ENCODE measurements around the gene BCL7A.
A peak's percentile ranks its signal among the peaks of the same experiment; 100 is the strongest.
"Not testable (repeated sequence)": the region's sequence is repeated elsewhere in the genome, so short reads cannot be mapped to it uniquely, and the experiment has no call there.

BCL7A gene

DNA sequence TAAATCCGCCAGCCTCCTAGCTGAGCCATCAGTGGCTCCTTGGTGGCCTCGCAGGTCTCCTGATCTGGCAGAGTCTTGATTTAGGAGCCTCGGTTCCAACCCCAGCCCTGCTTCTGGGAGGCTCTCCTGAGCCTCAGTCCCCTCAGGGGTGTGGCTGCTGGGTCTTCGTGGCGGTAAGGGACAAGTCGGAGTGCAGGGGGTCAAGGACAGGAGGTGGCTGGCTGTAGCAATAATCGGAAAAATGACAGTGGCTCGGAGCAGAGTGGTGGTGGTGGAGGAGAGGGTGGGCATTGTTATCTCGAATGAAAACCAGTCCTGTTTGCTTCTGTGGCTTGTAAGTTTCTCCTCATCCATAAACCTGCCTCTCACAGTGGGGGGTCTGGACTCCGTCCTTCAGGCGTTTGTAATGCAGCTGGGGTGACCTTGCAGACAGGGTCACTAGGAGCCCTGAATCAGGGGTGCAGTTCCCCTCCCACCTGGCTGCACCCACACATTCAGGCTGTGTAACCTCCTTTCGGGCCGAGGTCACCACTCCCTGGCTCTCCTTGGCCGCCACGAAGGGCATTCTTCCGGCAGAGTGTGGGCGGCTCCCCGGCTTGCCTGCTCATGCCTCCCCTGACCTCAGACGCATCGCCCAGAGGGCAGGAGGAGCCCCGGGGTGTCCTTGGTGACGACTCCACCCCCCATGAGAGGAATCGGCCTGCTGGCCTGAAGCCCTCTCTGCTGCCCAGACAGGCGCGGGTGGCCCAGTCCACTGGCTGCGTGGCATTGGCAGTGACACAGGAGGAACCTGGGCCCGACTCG, 8.1 kb downstream of the BCL7A start:
- H3K4me3 ChIP-seq (ENCODE audit: low read depth, low read length), result no peak overlapping the region
- H3K9ac ChIP-seq (ENCODE audit: low read length), result peak overlapping the region; percentile 7
- H3K4me1 ChIP-seq (ENCODE audit: control insufficient read depth, insufficient read depth, low read length), result peaks cover 13% of the 10 kb centered on the region
- H3K9me3 ChIP-seq (ENCODE audit: control insufficient read depth, insufficient read depth, low read depth, low read length), result no peaks in the 10 kb centered on the region
- no peaks in the 10 kb centered on the region for H3K27me3 ChIP-seq (ENCODE audit: control insufficient read depth, insufficient read depth, low read length)
- H3K36me3 ChIP-seq (ENCODE audit: control insufficient read depth, insufficient read depth, low read length), result no peaks in the 10 kb centered on the region
- H3K27ac ChIP-seq (ENCODE audit: low read depth, low read length), result no peak overlapping the region

DNA sequence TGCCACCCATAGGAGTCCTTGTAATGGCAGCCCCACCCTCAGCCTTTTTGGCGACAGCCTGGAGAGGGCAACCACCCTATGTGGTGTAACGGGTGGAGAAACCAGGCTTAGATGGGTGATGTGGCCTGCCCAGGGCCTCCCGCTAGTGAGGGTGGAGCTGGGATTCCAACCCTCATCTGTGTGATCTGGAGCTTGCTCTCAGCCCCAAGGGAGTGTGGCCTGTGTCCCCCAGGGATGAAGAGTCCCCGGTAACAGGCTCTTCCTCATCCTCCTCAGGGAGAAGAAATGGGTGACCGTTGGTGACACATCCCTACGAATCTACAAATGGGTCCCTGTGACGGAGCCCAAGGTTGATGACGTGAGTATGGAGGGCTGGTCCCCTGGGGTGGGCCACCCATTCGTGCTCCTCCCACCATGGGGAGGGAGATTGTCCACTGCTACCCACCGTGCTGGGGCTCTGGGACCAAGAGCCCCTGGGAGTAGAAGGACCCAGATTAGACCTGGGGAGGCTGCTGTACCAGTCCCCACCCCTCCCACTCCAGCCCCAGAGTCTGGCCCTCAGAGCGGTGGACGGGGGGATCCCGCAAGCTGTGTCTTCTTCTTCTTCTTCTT, 8.8 kb downstream of the BCL7A start:
- peaks cover 6% of the 10 kb centered on the region for H3K36me3 ChIP-seq (ENCODE audit: control insufficient read depth, insufficient read depth, low read length)
- H3K9me3 ChIP-seq (ENCODE audit: control insufficient read depth, insufficient read depth, low read depth, low read length), result no peaks in the 10 kb centered on the region
- no peak overlapping the region for H3K4me3 ChIP-seq (ENCODE audit: low read depth, low read length)
- peaks cover 13% of the 10 kb centered on the region for H3K4me1 ChIP-seq (ENCODE audit: control insufficient read depth, insufficient read depth, low read length)
- no peaks in the 10 kb centered on the region for H3K27me3 ChIP-seq (ENCODE audit: control insufficient read depth, insufficient read depth, low read length)
- no peak overlapping the region for H3K27ac ChIP-seq (ENCODE audit: low read depth, low read length)
- no peak overlapping the region for H3K9ac ChIP-seq (ENCODE audit: low read length)

DNA sequence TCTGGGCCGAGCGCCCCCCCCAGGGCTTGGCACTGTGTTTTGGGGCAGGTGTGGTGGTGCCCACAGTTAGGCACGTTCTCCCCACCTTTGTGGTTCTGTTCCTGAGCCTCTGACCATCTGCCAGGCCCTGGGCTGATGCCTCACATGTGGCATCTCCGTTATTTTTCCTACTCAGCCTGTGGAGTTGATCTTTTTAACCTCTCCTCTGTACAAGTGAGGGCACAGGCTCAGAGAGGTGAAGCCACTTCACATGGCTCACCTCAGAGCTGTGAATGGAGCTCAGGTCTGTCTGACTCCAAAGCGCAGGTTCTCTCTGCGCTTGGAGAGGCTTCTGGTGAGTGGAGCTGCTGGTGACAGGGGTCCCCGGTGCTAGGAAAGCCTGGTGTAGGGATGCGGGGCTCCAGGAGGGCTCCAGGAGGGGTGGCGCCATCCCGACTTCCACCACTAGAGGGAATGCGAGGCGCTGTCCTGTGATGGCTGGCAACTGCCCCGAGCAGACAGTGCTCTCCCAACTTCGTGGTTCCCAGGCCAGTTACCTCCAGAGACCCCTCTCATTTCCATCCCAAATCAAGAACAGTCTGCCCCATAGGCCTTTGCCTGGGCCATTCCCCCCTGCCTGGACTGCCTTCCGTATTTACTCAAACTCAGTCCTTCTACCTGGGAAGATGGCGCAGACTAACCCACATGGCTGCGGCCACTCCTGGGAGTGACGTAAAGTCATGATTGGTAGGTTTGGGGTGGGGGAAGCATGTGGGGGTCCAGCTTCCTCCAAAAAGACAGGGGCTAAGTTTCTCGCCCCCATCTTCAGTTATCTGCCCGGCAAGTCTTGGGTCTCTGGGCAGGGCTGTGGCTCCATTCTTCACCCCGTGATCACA, 9.9 kb downstream of the BCL7A start:
- H3K4me1 ChIP-seq (ENCODE audit: control insufficient read depth, insufficient read depth, low read length), result peaks cover 13% of the 10 kb centered on the region
- H3K27me3 ChIP-seq (ENCODE audit: control insufficient read depth, insufficient read depth, low read length), result no peaks in the 10 kb centered on the region
- no peak overlapping the region for H3K9ac ChIP-seq (ENCODE audit: low read length)
- peaks cover 15% of the 10 kb centered on the region for H3K36me3 ChIP-seq (ENCODE audit: control insufficient read depth, insufficient read depth, low read length)
- H3K4me3 ChIP-seq (ENCODE audit: low read depth, low read length), result no peak overlapping the region
- H3K27ac ChIP-seq (ENCODE audit: low read depth, low read length), result no peak overlapping the region
- no peaks in the 10 kb centered on the region for H3K9me3 ChIP-seq (ENCODE audit: control insufficient read depth, insufficient read depth, low read depth, low read length)

DNA sequence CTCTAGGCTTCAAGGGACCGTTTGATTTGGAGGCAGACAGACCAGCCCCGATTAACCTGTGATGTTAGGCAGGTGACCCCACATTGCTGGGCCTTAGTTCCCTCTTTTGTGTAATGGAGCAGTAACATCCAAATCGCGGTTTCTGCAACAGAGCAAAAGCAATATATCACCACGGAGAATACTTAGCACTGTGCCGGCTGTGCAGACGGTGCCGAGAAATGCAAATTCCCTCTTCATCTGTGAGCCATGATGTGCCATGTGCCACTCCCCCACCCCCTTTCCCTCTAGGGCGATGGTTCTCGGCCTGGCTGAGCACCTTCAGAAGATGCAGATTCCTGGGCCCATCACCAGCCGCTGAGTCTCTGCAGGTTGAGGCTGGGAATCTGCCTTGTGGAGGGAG, 10.9 kb downstream of the BCL7A start:
- H3K36me3 ChIP-seq (ENCODE audit: control insufficient read depth, insufficient read depth, low read length), result peaks cover 22% of the 10 kb centered on the region
- no peak overlapping the region for H3K27ac ChIP-seq (ENCODE audit: low read depth, low read length)
- H3K9me3 ChIP-seq (ENCODE audit: control insufficient read depth, insufficient read depth, low read depth, low read length), result no peaks in the 10 kb centered on the region
- no peak overlapping the region for H3K9ac ChIP-seq (ENCODE audit: low read length)
- H3K4me1 ChIP-seq (ENCODE audit: control insufficient read depth, insufficient read depth, low read length), result peaks cover 13% of the 10 kb centered on the region
- H3K4me3 ChIP-seq (ENCODE audit: low read depth, low read length), result no peak overlapping the region
- H3K27me3 ChIP-seq (ENCODE audit: control insufficient read depth, insufficient read depth, low read length), result no peaks in the 10 kb centered on the region

DNA sequence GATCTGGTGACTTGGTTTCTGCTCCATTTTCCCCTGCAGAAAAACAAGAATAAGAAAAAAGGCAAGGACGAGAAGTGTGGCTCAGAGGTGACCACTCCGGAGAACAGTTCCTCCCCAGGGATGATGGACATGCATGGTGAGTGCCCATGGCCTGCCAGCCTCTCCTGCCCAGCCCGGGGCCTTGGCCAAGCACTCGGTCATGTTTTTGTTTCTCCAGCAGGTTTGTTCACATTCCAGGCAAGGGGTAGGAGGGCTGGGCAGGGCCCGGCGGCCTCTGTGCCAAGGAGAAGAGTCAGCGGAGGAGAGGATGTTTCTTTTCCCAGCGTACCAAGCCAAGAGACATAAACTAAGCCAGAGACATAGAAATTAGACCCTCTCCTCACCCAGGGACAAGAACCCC, 13.6 kb downstream of the BCL7A start:
- Histone ChIP-seq H3K27ac (ENCODE audit: low read depth, low read length) (no peak overlapping the region), H3K9ac (ENCODE audit: low read length) (no peak overlapping the region), H3K4me1 (ENCODE audit: control insufficient read depth, insufficient read depth, low read length) (0 out of 2 replicates have a peak, but pooled peaks cover under 1% of the 10 kb centered on the region), H3K36me3 (ENCODE audit: control insufficient read depth, insufficient read depth, low read length) (peaks cover 29% of the 10 kb centered on the region), H3K27me3 (ENCODE audit: control insufficient read depth, insufficient read depth, low read length) (no peaks in the 10 kb centered on the region), H3K4me3 (ENCODE audit: low read depth, low read length) (no peak overlapping the region), H3K9me3 (ENCODE audit: control insufficient read depth, insufficient read depth, low read depth, low read length) (no peaks in the 10 kb centered on the region)

DNA sequence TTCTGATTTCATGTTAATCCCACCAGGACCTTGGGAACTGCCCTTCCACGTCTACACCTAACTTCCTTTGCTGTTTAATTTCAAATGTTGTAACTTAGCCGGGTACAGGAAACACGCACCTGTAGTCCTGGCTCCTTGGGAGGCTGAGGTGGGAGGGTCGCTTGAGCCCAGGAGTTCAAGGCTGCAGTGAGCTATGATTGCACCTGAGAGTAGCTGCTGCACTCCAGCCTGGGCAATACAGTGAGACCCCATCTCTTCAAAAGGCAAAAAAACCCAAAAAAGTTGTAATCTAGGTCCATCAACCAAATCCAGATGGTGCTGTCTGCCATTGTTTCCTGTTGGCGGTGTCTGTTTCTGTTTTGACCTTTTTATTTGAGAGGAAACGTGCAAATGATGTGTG, 14.5 kb downstream of the BCL7A start:
- no peak overlapping the region for H3K27ac ChIP-seq (ENCODE audit: low read depth, low read length)
- no peak overlapping the region for H3K4me3 ChIP-seq (ENCODE audit: low read depth, low read length)

DNA sequence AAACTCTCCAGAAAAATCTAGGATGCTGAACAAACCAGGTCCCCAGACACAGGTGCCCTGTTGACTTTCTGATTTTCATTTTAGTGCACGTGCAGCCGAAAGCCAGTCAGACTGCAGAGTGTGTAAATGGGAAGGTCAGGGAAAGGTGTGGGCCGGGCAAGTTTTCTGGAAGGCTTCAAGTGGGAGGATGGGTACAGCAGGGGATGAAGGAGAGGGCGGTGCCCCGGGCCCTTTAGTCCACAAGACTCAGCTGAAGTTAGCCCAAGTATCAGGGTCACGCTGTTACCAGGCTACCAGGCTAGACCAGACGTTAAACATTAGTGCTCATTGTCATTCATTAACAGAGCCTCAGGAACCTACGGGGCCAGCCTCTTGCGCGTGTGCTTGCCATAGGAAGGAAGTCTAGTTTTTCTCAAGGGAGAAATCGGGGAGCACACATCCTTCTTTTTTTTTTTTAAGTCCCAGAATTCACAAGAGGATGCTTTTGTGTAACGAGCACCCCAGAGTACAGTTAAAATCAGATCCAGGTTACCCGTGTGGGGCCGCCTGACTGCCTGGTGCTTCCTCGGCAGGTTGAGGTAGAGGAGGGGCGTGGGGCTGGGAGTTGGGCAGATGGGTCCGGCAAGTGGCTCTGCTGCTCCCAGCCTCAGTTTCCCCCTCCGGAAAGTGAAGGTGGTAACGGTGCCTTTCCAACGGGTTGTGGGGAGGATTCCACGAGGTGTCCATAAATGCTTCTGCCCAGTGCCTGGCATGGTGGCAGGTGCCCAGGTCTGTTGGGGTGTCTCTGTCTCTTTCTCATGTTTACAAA, 19.1 kb downstream of the BCL7A start:
- Histone ChIP-seq H3K9me3 (ENCODE audit: control insufficient read depth, insufficient read depth, low read depth, low read length) (peaks cover 5% of the 10 kb centered on the region; the same call in 1 of the 2 replicates), H3K4me1 (ENCODE audit: control insufficient read depth, insufficient read depth, low read length) (no peaks in the 10 kb centered on the region), H3K9ac (ENCODE audit: low read length) (no peak overlapping the region), H3K4me3 (ENCODE audit: low read depth, low read length) (no peak overlapping the region), H3K36me3 (ENCODE audit: control insufficient read depth, insufficient read depth, low read length) (peaks cover 49% of the 10 kb centered on the region), H3K27me3 (ENCODE audit: control insufficient read depth, insufficient read depth, low read length) (no peaks in the 10 kb centered on the region), H3K27ac (ENCODE audit: low read depth, low read length) (no peak overlapping the region; the same call in 1 of the 2 replicates)

More for the DNA sequence above, 14.5 kb downstream of the BCL7A start:
- Histone ChIP-seq H3K27me3 (ENCODE audit: control insufficient read depth, insufficient read depth, low read length) (no peaks in the 10 kb centered on the region), H3K36me3 (ENCODE audit: control insufficient read depth, insufficient read depth, low read length) (peaks cover 34% of the 10 kb centered on the region), H3K9ac (ENCODE audit: low read length) (no peak overlapping the region), H3K9me3 (ENCODE audit: control insufficient read depth, insufficient read depth, low read depth, low read length) (no peaks in the 10 kb centered on the region), H3K4me1 (ENCODE audit: control insufficient read depth, insufficient read depth, low read length) (no peaks in the 10 kb centered on the region)

DNA sequence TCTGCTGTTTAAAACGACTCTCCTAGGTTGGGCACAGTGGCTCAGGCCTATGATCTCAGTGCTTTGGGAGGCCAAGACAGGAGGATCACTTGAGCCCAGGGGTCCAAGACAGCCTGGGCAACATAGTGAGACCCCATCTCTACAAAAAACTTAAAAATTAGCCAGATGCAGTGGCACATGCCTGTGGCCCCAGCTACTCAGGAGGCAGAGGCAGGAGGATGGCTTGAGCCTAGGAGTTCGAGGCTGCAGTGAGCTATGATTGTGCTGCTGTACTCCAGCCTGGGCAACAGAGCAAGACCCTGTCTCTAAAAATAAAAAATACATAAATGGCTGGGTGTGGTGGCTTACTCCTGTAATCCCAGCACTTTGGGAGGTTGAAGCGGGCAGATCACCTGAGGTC, 19.8 kb downstream of the BCL7A start:
- H3K27ac ChIP-seq (ENCODE audit: low read depth, low read length); H3K27me3 ChIP-seq (ENCODE audit: control insufficient read depth, insufficient read depth, low read length); H3K9ac ChIP-seq (ENCODE audit: low read length); H3K4me3 ChIP-seq (ENCODE audit: low read depth, low read length); H3K9me3 ChIP-seq (ENCODE audit: control insufficient read depth, insufficient read depth, low read depth, low read length); H3K4me1 ChIP-seq (ENCODE audit: control insufficient read depth, insufficient read depth, low read length): not testable (repeated sequence)
- peaks cover 49% of the 10 kb centered on the region for H3K36me3 ChIP-seq (ENCODE audit: control insufficient read depth, insufficient read depth, low read length)

DNA sequence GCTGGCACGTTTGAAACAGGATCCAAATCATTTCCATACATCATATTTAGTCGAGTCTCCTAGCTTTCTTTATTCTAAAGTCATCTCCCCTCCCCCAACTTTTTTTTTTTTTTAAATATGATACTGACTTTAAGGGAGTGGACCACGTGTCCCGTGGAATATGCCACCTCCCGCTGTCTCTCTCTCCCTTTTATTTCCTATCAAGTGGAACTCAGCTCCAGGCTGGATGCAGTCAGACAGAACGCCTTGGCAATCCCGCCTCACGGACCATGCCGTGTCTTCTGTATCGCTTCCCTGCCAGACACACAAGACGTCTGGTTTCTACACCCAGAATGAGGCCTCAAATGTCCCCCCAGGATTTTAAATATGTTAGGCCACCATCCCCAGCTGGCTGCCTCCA, 21.2 kb downstream of the BCL7A start:
- Histone ChIP-seq H3K9me3 (ENCODE audit: control insufficient read depth, insufficient read depth, low read depth, low read length) (peaks cover 5% of the 10 kb centered on the region; the same call in 1 of the 2 replicates), H3K9ac (ENCODE audit: low read length) (no peak overlapping the region), H3K4me3 (ENCODE audit: low read depth, low read length) (no peak overlapping the region), H3K27ac (ENCODE audit: low read depth, low read length) (no peak overlapping the region), H3K27me3 (ENCODE audit: control insufficient read depth, insufficient read depth, low read length) (no peaks in the 10 kb centered on the region), H3K4me1 (ENCODE audit: control insufficient read depth, insufficient read depth, low read length) (no peaks in the 10 kb centered on the region), H3K36me3 (ENCODE audit: control insufficient read depth, insufficient read depth, low read length) (peaks cover 47% of the 10 kb centered on the region)

DNA sequence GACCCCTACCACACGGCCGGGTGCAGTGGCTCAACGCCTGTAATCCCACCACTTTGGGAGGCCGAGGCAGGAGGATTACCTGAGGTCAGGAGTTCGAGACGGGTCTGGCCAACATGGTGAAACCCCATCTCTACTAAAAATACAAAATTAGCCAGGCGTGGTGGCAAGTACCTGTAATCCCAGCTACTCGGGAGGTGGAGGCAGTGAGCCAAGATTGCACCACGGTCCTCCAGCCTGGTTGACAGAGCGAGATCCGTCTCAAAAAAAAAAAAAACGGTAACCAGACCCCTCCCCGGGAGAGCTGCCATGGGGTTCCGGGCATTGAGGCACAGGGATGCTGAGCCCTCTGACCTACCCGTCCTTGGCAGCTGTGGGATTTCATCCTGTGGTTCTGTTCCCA, 21.8 kb downstream of the BCL7A start:
- Histone ChIP-seq H3K36me3 (ENCODE audit: control insufficient read depth, insufficient read depth, low read length) (peaks cover 47% of the 10 kb centered on the region), H3K27me3 (ENCODE audit: control insufficient read depth, insufficient read depth, low read length) (no peaks in the 10 kb centered on the region), H3K9me3 (ENCODE audit: control insufficient read depth, insufficient read depth, low read depth, low read length) (peaks cover 5% of the 10 kb centered on the region; the same call in 1 of the 2 replicates), H3K4me3 (ENCODE audit: low read depth, low read length) (no peak overlapping the region), H3K4me1 (ENCODE audit: control insufficient read depth, insufficient read depth, low read length) (no peaks in the 10 kb centered on the region), H3K27ac (ENCODE audit: low read depth, low read length) (no peak overlapping the region), H3K9ac (ENCODE audit: low read length) (no peak overlapping the region)
